ENCODE results near the gene BDH2. TPM values are rescaled to one million over a fixed set of nuclear protein-coding genes. Genes with fewer than 3 reads are reported as not detected.

BDH2 gene
- total RNA-seq, 1 donor from 2014 or later, result 56.6 TPM

DNA sequence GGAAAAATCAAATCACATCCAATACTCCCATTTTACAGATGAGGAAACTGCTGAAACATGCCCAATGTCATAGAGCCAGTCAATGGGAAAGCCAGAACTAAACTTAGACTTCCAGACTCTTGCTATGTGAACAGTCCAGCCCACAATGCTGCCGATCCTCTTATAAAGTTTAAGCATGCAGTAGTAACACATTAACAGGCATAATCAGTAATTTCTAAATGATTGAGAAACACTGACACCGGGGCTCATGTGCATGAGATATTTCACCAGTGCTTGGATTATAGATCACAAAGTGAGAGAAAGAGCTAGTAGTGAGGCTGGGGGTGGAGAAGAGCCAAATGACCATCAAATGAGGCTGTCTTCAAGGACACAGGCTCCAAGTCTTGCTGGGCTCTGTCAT is 2.5 kb downstream of the BDH2 start:
- no peak for DNase-seq
- ATAC-seq, result peak; percentile 34
- intact Hi-C loops (cut with DNase I), result loop anchor here (10.0 kb wide), 1 partner anchor 662 kb away; no protein-coding TSS in a partner anchor

DNA sequence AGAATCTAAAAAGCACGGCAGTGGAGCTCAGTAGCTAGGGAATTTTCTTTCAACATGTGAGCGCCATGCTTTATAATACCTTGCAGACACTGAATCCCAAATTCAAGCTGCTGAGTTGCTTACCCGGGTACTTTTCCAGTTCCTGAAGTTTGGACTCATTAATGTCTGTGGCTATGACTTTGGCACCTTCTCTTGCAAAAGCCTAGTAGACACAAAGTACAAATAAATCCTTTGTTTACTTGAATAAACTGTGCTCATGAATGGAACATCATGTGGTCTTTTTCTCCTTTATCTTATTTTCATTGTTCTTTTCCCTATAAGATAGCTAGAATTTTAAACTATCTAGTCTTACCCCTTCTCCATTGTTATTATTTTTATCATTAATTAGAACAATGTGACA is 4.6 kb downstream of the BDH2 start:
- Histone ChIP-seq H3K27me3 (no peaks in the 10 kb centered on the region), H3K27ac (no peak overlapping the region), H3K4me3 (no peak overlapping the region), H3K9me3 (no peaks in the 10 kb centered on the region), H3K36me3 (peaks cover 28% of the 10 kb centered on the region), H3K4me1 (peaks cover 17% of the 10 kb centered on the region)
- intact Hi-C loops (cut with DNase I), result loop anchor here (10.0 kb wide), 1 partner anchor 660 kb away; no protein-coding TSS in a partner anchor
- TF ChIP-seq, protein P1, sequence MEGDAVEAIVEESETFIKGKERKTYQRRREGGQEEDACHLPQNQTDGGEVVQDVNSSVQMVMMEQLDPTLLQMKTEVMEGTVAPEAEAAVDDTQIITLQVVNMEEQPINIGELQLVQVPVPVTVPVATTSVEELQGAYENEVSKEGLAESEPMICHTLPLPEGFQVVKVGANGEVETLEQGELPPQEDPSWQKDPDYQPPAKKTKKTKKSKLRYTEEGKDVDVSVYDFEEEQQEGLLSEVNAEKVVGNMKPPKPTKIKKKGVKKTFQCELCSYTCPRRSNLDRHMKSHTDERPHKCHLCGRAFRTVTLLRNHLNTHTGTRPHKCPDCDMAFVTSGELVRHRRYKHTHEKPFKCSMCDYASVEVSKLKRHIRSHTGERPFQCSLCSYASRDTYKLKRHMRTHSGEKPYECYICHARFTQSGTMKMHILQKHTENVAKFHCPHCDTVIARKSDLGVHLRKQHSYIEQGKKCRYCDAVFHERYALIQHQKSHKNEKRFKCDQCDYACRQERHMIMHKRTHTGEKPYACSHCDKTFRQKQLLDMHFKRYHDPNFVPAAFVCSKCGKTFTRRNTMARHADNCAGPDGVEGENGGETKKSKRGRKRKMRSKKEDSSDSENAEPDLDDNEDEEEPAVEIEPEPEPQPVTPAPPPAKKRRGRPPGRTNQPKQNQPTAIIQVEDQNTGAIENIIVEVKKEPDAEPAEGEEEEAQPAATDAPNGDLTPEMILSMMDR (IDR thresholded peaks at IDR 0.05), result no peak
- DNase-seq (no peak), ATAC-seq (no peak)

More for the DNA sequence above, 2.5 kb downstream of the BDH2 start:
- H3K36me3 ChIP-seq, result peaks cover 9% of the 10 kb centered on the region
- H3K4me1 ChIP-seq, result peaks cover 17% of the 10 kb centered on the region
- TF ChIP-seq, protein P1 (IDR thresholded peaks at IDR 0.05), result no peak
- H3K27me3 ChIP-seq, result no peaks in the 10 kb centered on the region
- no peaks in the 10 kb centered on the region for H3K9me3 ChIP-seq
- no peak overlapping the region for H3K4me3 ChIP-seq
- H3K27ac ChIP-seq, result no peak overlapping the region

DNA sequence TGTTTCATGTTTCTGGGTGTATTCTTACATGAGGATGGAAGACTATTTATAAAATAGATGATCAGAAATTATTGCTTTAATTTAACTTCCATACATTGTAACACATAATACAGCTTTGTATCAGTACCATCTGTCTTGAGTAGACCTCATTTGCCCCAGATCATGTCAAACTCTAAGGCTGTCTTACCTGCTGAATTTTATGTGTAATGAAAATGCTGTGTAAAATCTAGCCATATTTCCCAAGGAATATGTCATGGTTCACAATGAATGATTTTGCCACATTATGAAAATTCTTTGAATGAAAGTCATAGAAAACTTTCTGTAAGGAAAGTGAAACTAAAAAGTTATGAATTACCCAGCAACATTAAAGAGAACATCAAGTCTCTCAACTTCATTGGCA is 7.4 kb downstream of the BDH2 start:
- TF ChIP-seq, protein P1 (IDR thresholded peaks at IDR 0.05), result no peak
- Histone ChIP-seq H3K4me1 (no peaks in the 10 kb centered on the region), H3K4me3 (no peak overlapping the region), H3K36me3 (peaks cover 55% of the 10 kb centered on the region), H3K27me3 (no peaks in the 10 kb centered on the region), H3K9me3 (no peaks in the 10 kb centered on the region), H3K27ac (no peak overlapping the region)
- intact Hi-C loops (cut with DNase I), result loop anchor here (10.0 kb wide), 1 partner anchor 657 kb away; no protein-coding TSS in a partner anchor
- DNase-seq (no peak), ATAC-seq (no peak)

DNA sequence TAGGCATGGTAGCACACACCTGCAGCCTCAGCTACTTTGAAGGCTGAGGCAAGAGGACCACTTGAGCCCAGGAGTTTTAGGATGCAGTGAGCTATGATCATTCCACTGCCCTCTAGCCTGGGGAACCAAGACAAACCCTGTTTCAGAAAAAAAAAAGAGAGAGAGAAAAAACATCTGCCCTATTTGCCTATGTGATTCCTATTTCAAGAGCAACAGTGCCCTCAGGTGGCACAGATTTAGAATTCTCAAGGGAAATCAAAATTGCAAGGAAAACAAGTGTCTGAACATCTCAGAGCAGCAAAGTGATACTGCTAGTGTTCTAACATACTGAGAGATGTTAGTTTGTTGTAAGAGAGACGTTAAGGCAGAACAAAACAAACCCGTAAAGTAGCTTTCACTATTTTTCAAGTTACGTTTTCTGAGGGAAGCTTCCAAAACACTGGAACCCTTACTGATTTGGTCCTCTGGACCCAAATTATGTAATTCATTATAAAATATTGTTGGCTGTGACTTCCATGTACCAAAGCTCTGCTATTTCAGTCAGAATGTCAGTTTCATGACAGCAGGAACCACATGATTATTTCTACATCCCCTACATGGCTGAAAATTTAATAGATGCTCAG is 7.9 kb downstream of the BDH2 start:
- Histone ChIP-seq H3K9me3 (no peaks in the 10 kb centered on the region), H3K27me3 (no peaks in the 10 kb centered on the region), H3K4me3 (no peak overlapping the region), H3K4me1 (no peaks in the 10 kb centered on the region), H3K27ac (no peak overlapping the region), H3K36me3 (peaks cover 60% of the 10 kb centered on the region)
- TF ChIP-seq, protein P1 (IDR thresholded peaks at IDR 0.05), result peak; percentile 56
- peak; percentile 66 for ATAC-seq
- intact Hi-C loops (cut with DNase I), result loop anchor here (10.0 kb wide), 1 partner anchor 657 kb away; no protein-coding TSS in a partner anchor
- no peak for DNase-seq

DNA sequence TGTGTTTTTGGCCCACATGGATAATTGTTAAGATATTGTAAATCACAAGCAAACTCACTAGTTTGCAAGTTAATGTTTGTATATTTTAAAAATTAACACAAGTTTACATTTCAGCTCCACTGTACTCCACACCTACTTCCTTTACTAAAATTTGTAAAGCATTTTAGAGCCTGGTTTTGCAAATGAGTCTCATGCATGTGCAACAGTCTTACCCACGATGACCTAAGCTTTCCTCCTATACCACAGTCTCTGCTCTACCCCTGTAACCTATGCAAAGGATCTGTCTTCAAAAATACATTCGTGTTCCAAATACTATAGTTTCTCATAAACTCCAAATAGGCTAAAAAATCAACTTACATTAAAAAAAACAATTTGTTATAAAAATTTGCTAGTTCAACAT is 10.2 kb downstream of the BDH2 start:
- H3K36me3 ChIP-seq, result peaks cover 82% of the 10 kb centered on the region

More for the DNA sequence above, 10.2 kb downstream of the BDH2 start:
- DNase-seq (no peak), ATAC-seq (no peak)
- Histone ChIP-seq H3K4me1 (no peaks in the 10 kb centered on the region), H3K4me3 (no peak overlapping the region), H3K27ac (no peak overlapping the region), H3K9me3 (no peaks in the 10 kb centered on the region), H3K27me3 (no peaks in the 10 kb centered on the region)
- intact Hi-C loops (cut with DNase I), result no loop called here
- TF ChIP-seq, protein P1 (IDR thresholded peaks at IDR 0.05), result no peak

Measured in upper lobe of right lung (tissue), 1 donor.